HG03066 (cell line): ENCODE data around the gene PNMA3.
"Not testable (repeated sequence)": the region's sequence is repeated elsewhere in the genome, so short reads cannot be mapped to it uniquely, and the experiment has no call there.

Source experiments
- ATAC-seq: cut with Tn5 transposase; IDR thresholded peaks from one replicate; pipeline ENCODE4 v1.9.1; 2021; ENCODE audit warnings: low read depth; ENCODE audit not compliant: unreplicated experiment

The PNMA3 gene

GRCh38 chrX:153071909-153072583, 15.8 kb downstream of the PNMA3 start, which contains the start of gene PNMA6A:
PNMA6A (plus strand) TSS chrX:153072454; CDS start chrX:153073063, 609 bp downstream.
- ATAC-seq, result not testable (repeated sequence)

- not testable (repeated sequence) for ATAC-seq
Observed at GRCh38 chrX:153073331-153073730, 17.1 kb downstream of the PNMA3 start.

GRCh38 chrX:153074262-153074899, 18.1 kb downstream of the PNMA3 start:
- ATAC-seq, result no peak

- ATAC-seq, result no peak
Observed at GRCh38 chrX:153074935-153075334, 18.7 kb downstream of the PNMA3 start.

GRCh38 chrX:153075366-153075765, 19.1 kb downstream of the PNMA3 start:
- ATAC-seq, result no peak

GRCh38 chrX:153077437-153078135, 21.3 kb downstream of the PNMA3 start:
- ATAC-seq, result not testable (repeated sequence)

- ATAC-seq, result not testable (repeated sequence)
Observed at GRCh38 chrX:153083238-153083923, 27.1 kb downstream of the PNMA3 start.

GRCh38 chrX:153102418-153102817, 46.1 kb downstream of the PNMA3 start:
- ATAC-seq, result no peak

GRCh38 chrX:153104959-153105358, 48.7 kb downstream of the PNMA3 start:
- not testable (repeated sequence) for ATAC-seq

GRCh38 chrX:153106092-153106801, 50.0 kb downstream of the PNMA3 start:
- not testable (repeated sequence) for ATAC-seq
